ENCODE results near the gene LRMDA. TPM values are rescaled to one million over a fixed set of nuclear protein-coding genes. Genes with fewer than 3 reads are reported as not detected.

Gene LRMDA
- total RNA-seq, 1 donor from 2014 or later, result 18.7 TPM

GRCh38 chr10:75685187-75685586 lies 253.8 kb downstream of the LRMDA start:
- TF ChIP-seq, protein P1, sequence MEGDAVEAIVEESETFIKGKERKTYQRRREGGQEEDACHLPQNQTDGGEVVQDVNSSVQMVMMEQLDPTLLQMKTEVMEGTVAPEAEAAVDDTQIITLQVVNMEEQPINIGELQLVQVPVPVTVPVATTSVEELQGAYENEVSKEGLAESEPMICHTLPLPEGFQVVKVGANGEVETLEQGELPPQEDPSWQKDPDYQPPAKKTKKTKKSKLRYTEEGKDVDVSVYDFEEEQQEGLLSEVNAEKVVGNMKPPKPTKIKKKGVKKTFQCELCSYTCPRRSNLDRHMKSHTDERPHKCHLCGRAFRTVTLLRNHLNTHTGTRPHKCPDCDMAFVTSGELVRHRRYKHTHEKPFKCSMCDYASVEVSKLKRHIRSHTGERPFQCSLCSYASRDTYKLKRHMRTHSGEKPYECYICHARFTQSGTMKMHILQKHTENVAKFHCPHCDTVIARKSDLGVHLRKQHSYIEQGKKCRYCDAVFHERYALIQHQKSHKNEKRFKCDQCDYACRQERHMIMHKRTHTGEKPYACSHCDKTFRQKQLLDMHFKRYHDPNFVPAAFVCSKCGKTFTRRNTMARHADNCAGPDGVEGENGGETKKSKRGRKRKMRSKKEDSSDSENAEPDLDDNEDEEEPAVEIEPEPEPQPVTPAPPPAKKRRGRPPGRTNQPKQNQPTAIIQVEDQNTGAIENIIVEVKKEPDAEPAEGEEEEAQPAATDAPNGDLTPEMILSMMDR (IDR thresholded peaks at IDR 0.05; ENCODE audit: insufficient read depth, low read length, poor library complexity, severe bottlenecking), result no peak
- H3K36me3 ChIP-seq (ENCODE audit: control insufficient read depth, insufficient read depth, low read length), result no peaks in the 10 kb centered on the region
- H3K4me3 ChIP-seq (ENCODE audit: low read depth, low read length), result no peak overlapping the region
- H3K27me3 ChIP-seq (ENCODE audit: control insufficient read depth, insufficient read depth, low read length), result no peaks in the 10 kb centered on the region
- no peak for DNase-seq (ENCODE audit: low read depth)

- no peak for DNase-seq (ENCODE audit: low read depth)
- no peaks in the 10 kb centered on the region for H3K27me3 ChIP-seq (ENCODE audit: control insufficient read depth, insufficient read depth, low read length)
- no peaks in the 10 kb centered on the region for H3K36me3 ChIP-seq (ENCODE audit: control insufficient read depth, insufficient read depth, low read length)
- TF ChIP-seq, protein P1 (IDR thresholded peaks at IDR 0.05; ENCODE audit: insufficient read depth, low read length, poor library complexity, severe bottlenecking), result no peak
- H3K4me3 ChIP-seq (ENCODE audit: low read depth, low read length), result no peak overlapping the region
Observed at GRCh38 chr10:75688506-75689300, 257.3 kb downstream of the LRMDA start.

DNA sequence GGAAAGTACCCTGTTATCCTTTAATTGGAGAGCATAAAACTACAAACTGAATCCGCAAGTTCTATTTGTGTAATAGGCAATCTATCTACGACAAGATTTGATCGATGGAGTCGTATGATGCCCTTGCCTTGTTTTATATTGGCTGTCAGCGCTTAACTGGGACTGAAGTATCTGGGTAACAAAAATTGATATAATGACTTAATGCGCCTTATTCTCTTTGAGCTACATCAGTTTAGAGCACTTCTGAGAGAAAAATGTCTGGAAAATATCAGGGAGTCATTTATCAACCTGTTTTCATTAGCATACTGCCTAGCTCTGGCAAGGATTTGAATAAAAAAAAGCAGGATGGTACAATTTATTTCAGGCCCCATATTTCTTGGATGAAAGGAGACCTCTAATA lies 262.1 kb downstream of the LRMDA start:
- Histone ChIP-seq H3K27me3 (ENCODE audit: control insufficient read depth, insufficient read depth, low read length) (no peaks in the 10 kb centered on the region), H3K4me3 (ENCODE audit: low read depth, low read length) (no peak overlapping the region), H3K36me3 (ENCODE audit: control insufficient read depth, insufficient read depth, low read length) (no peaks in the 10 kb centered on the region)
- TF ChIP-seq, protein P1 (IDR thresholded peaks at IDR 0.05; ENCODE audit: insufficient read depth, low read length, poor library complexity, severe bottlenecking), result no peak
- DNase-seq (ENCODE audit: low read depth), result no peak

DNA sequence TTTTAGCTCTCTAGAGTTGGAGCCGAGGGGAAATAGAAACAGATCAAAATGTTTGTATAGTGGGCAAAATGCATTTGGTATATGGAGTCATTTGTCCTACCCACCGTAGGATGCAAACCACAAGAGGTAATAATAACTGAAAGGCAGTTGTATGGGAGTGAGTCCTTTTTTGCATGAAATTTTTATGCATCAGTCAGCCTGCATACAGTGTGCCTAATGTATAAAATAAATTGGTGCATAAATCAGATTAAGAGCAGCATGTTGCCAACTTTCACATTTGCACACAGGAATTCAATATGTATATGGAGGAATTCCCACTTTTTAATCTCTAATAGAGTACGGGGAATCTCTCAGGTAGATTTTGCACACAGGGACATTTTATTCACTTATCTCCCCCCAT lies 262.8 kb downstream of the LRMDA start:
- H3K36me3 ChIP-seq (ENCODE audit: control insufficient read depth, insufficient read depth, low read length), result no peaks in the 10 kb centered on the region
- H3K4me3 ChIP-seq (ENCODE audit: low read depth, low read length), result no peak overlapping the region
- TF ChIP-seq, protein P1 (IDR thresholded peaks at IDR 0.05; ENCODE audit: insufficient read depth, low read length, poor library complexity, severe bottlenecking), result no peak
- no peak for DNase-seq (ENCODE audit: low read depth)
- H3K27me3 ChIP-seq (ENCODE audit: control insufficient read depth, insufficient read depth, low read length), result no peaks in the 10 kb centered on the region

DNA sequence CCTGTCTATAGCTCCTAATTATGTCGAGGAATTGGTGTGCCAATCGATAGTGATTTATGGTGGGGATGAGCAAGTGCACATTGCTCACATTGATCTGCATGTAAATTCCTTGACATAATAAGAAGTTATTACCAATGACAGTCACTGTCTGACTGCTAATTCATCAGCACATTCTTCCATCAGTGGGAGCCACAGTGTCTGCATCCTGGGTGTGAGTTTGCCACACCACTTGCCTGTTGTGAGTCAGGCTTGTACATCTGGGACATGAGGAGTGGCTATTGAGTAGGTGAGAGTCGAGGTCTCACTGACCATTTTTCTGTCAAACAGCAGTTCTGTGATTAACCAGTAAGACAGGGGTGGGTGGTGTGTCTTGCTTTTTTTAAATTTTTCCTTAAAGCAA lies 263.4 kb downstream of the LRMDA start:
- H3K36me3 ChIP-seq (ENCODE audit: control insufficient read depth, insufficient read depth, low read length), result no peaks in the 10 kb centered on the region
- H3K4me3 ChIP-seq (ENCODE audit: low read depth, low read length), result no peak overlapping the region
- no peak for DNase-seq (ENCODE audit: low read depth)
- H3K27me3 ChIP-seq (ENCODE audit: control insufficient read depth, insufficient read depth, low read length), result no peaks in the 10 kb centered on the region
- TF ChIP-seq, protein P1 (IDR thresholded peaks at IDR 0.05; ENCODE audit: insufficient read depth, low read length, poor library complexity, severe bottlenecking), result no peak

GRCh38 chr10:75695994-75696393 lies 264.6 kb downstream of the LRMDA start:
- no peaks in the 10 kb centered on the region for H3K36me3 ChIP-seq (ENCODE audit: control insufficient read depth, insufficient read depth, low read length)
- no peak overlapping the region for H3K4me3 ChIP-seq (ENCODE audit: low read depth, low read length)
- TF ChIP-seq, protein P1 (IDR thresholded peaks at IDR 0.05; ENCODE audit: insufficient read depth, low read length, poor library complexity, severe bottlenecking), result no peak
- H3K27me3 ChIP-seq (ENCODE audit: control insufficient read depth, insufficient read depth, low read length), result no peaks in the 10 kb centered on the region
- DNase-seq (ENCODE audit: low read depth), result no peak
